GM19099 (cell line): ENCODE data around the gene RWDD1.

Experiments
- POLR2A ChIP-seq: IDR thresholded peaks from 3 replicates; pipeline ENCODE4 v1.6.1; 2011; ENCODE audit warnings: low read depth; ENCODE audit not compliant: insufficient read length; ENCODE audit errors: extremely low read depth

Gene RWDD1

DNA sequence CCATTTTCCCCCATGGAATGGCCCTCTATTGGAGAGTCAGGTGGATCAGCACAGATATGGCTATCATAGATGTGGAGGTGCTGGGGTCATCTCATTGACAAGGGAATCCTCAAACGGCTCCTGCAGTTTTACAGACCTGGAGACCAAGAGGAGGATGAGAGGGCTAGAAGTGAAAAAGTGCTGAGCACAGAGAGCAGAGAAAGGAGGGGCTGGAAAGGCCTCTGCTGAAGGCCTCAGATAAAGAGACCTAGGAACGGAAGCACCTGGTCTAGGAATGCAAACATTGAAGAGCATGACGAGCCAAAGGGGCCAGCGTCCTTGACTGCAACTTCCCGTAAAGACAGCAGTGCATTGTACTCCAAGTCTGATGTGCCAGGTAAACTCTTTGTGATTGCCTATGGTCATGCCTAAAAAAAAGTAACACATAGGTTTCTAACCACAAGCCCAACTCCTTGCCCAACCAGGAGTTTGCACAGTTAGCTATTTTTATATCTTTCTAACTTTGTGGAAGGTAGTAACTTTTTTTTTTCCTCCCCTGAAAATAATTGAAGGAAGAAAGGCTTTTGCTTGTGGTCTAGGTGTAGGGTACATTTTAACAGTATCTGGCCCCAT is 60.2 kb downstream of the RWDD1 start:
- no peak for TF ChIP-seq POLR2A

DNA sequence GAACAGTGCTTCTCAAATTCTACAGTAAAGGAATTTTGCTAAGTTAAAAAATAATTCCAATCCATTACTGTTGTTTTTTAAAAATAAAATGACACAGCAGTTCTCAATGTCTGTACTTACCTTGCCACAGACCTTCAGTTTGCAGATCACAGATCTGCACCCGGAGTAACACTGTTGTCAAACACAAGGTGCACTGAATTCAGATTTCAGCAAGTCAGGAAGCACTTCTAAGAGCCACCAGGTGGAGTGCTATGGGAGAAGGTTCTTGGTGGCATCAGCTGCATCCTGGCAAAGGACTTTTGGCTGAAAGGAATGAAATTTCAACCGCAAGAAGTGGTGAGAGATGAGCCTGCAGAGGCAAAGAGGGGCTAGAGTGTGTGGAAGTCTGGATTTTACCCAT is 62.4 kb downstream of the RWDD1 start:
- no peak for TF ChIP-seq POLR2A
